H9 (cell line): ENCODE results near the gene TMPRSS15. TPM values are rescaled to one million over a fixed set of nuclear protein-coding genes. Genes with fewer than 3 reads are reported as not detected.

Experiments
- DNase-seq: peaks from one replicate; pipeline ENCODE4 v3.0.0-alpha.2; 2017
- H2AFZ ChIP-seq: one replicate; pipeline ENCODE4 v1.6.1; 2013; ENCODE audit warnings: mild to moderate bottlenecking, low read length, control low read depth, moderate library complexity
- H2AK5ac ChIP-seq: 2 replicates; pipeline ENCODE4 v1.6.1; 2013; ENCODE audit warnings: low read length, control low read depth, mixed read lengths; ENCODE audit not compliant: insufficient read length
- H2BK120ac ChIP-seq: one replicate; pipeline ENCODE4 v1.6.1; 2013; ENCODE audit warnings: low read depth, mild to moderate bottlenecking, low read length, control low read depth, inconsistent platforms; ENCODE audit not compliant: poor library complexity, severe bottlenecking
- H2BK12ac ChIP-seq: 2 replicates; pipeline ENCODE4 v1.6.1; 2013; ENCODE audit warnings: low read length, control low read depth, mixed read lengths, low read depth; ENCODE audit not compliant: insufficient read length
- H2BK15ac ChIP-seq: 2 replicates; pipeline ENCODE4 v1.6.1; 2013; ENCODE audit warnings: low read depth, low read length, control low read depth
- H2BK20ac ChIP-seq: one replicate; pipeline ENCODE4 v1.6.1; 2013; ENCODE audit warnings: low read depth, mild to moderate bottlenecking, low read length, control low read depth, inconsistent platforms; ENCODE audit not compliant: poor library complexity, severe bottlenecking
- H2BK5ac ChIP-seq: 2 replicates; pipeline ENCODE4 v1.6.1; 2013; ENCODE audit warnings: low read length, control low read depth, mixed read lengths; ENCODE audit not compliant: insufficient read length
- H3K14ac ChIP-seq: 2 replicates; pipeline ENCODE4 v1.6.1; 2013; ENCODE audit warnings: low read length, control low read depth; ENCODE audit not compliant: insufficient read depth
- H3K18ac ChIP-seq: 2 replicates; pipeline ENCODE4 v1.6.1; 2013; ENCODE audit warnings: low read depth, mild to moderate bottlenecking, mixed read lengths, low read length, control low read depth; ENCODE audit not compliant: insufficient read length
- H3K23ac ChIP-seq: 2 replicates; pipeline ENCODE4 v1.6.1; 2013; ENCODE audit warnings: low read length, control low read depth, mixed read lengths, low read depth; ENCODE audit not compliant: insufficient read length
- H3K23me2 ChIP-seq: 2 replicates; pipeline ENCODE4 v1.6.1; 2013; ENCODE audit warnings: low read depth, mild to moderate bottlenecking, mixed read lengths, low read length, control low read depth; ENCODE audit not compliant: insufficient read length, poor library complexity, severe bottlenecking
- H3K27ac ChIP-seq: 2 replicates; pipeline ENCODE4 v1.5.1; 2013; ENCODE audit warnings: low read length, control low read depth, mixed read lengths, low read depth; ENCODE audit not compliant: insufficient read length
- H3K27me3 ChIP-seq: 2 replicates; pipeline ENCODE4 v1.6.1; 2013; ENCODE audit warnings: low read length, control low read depth, inconsistent platforms; ENCODE audit not compliant: insufficient read depth
- H3K4ac ChIP-seq: 2 replicates; pipeline ENCODE4 v1.6.1; 2013; ENCODE audit warnings: low read depth, mild to moderate bottlenecking, control low read depth, inconsistent platforms, low read length, moderate library complexity
- H3K4me1 ChIP-seq: 2 replicates; pipeline ENCODE4 v1.6.1; 2013; ENCODE audit warnings: low read length, control low read depth, inconsistent platforms; ENCODE audit not compliant: insufficient read depth
- H3K4me2 ChIP-seq: 2 replicates; pipeline ENCODE4 v1.6.1; 2013; ENCODE audit warnings: low read length, control low read depth, mixed read lengths; ENCODE audit not compliant: insufficient read length, insufficient read depth
- H3K56ac ChIP-seq: 2 replicates; pipeline ENCODE4 v1.6.1; 2013; ENCODE audit warnings: low read depth, mild to moderate bottlenecking, mixed read lengths, low read length, control low read depth; ENCODE audit not compliant: insufficient read length
- H3K79me1 ChIP-seq: 2 replicates; pipeline ENCODE4 v1.6.1; 2013; ENCODE audit warnings: low read depth, mild to moderate bottlenecking, moderate library complexity, low read length, control low read depth, inconsistent platforms; ENCODE audit not compliant: insufficient read depth, poor library complexity, severe bottlenecking
- H3K79me2 ChIP-seq: 2 replicates; pipeline ENCODE4 v1.6.1; 2013; ENCODE audit warnings: low read length, control low read depth, inconsistent platforms; ENCODE audit not compliant: insufficient read depth
- H3K9ac ChIP-seq: 2 replicates; pipeline ENCODE4 v1.6.1; 2013; ENCODE audit warnings: low read length, control low read depth, mixed read lengths; ENCODE audit not compliant: insufficient read length; ENCODE audit errors: extremely low read depth
- H3K9me3 ChIP-seq: one replicate; pipeline ENCODE4 v1.6.1; 2013; ENCODE audit warnings: low read depth, low read length, inconsistent platforms; ENCODE audit not compliant: control insufficient read depth
- H3T11ph ChIP-seq: one replicate; pipeline ENCODE4 v1.6.1; 2013; ENCODE audit warnings: mild to moderate bottlenecking, low read length, control low read depth, inconsistent platforms
- H4K20me1 ChIP-seq: one replicate; pipeline ENCODE4 v1.6.1; 2013; ENCODE audit not compliant: control insufficient read depth, insufficient read length, insufficient read depth
- H4K5ac ChIP-seq: 2 replicates; pipeline ENCODE4 v1.6.1; 2013; ENCODE audit warnings: low read depth, mild to moderate bottlenecking, mixed read lengths, low read length, control low read depth; ENCODE audit not compliant: insufficient read length
- H4K8ac ChIP-seq: replicated peaks from 2 replicates; pipeline ENCODE4 v1.6.1; 2013; ENCODE audit warnings: low read length, control low read depth, mixed read lengths, low read depth; ENCODE audit not compliant: insufficient read length
- H4K91ac ChIP-seq: 2 replicates; pipeline ENCODE4 v1.6.1; 2013; ENCODE audit warnings: low read depth, mild to moderate bottlenecking, moderate library complexity, mixed read lengths, low read length, control low read depth; ENCODE audit not compliant: insufficient read length
- H3K27ac Mint-ChIP-seq, 3 experiments: 2 replicates in 2 of 3; 3 replicates in 1 of 3; pipeline ENCODE4 v1.8.0; 2020 to 2021; ENCODE audit warnings: mixed read lengths in 3 of 3, mild to moderate bottlenecking in 1 of 3, moderate library complexity in 1 of 3
- H3K27me3 Mint-ChIP-seq: 2 replicates; pipeline ENCODE4 v1.8.0; 2021; ENCODE audit warnings: low read depth, mild to moderate bottlenecking, moderate library complexity, mixed read lengths
- H3K36me3 Mint-ChIP-seq, 3 experiments: 2 replicates in 2 of 3; 3 replicates in 1 of 3; pipeline ENCODE4 v1.8.0; 2020 to 2021; ENCODE audit warnings: low read depth in 3 of 3, mixed read lengths in 3 of 3; ENCODE audit not compliant: insufficient read depth in 1 of 3
- H3K4me1 Mint-ChIP-seq, 2 experiments: 2 replicates each; pipeline ENCODE4 v1.8.0; 2020; ENCODE audit warnings: mixed read lengths in 2 of 2
- H3K4me3 Mint-ChIP-seq, 2 experiments: 2 replicates in 1 of 2; 3 replicates in 1 of 2; pipeline ENCODE4 v1.8.0; 2020 to 2021; ENCODE audit warnings: mild to moderate bottlenecking in 2 of 2, mixed read lengths in 2 of 2, moderate library complexity in 1 of 2
- H3K9me3 Mint-ChIP-seq, 2 experiments: 2 replicates in 1 of 2; 3 replicates in 1 of 2; pipeline ENCODE4 v1.8.0; 2020; ENCODE audit warnings: mild to moderate bottlenecking in 2 of 2, mixed read lengths in 2 of 2, moderate library complexity in 1 of 2
- WGBS: extraction: QIAGEN DNeasy Blood & Tissue Kit; methylation state at CpG from one replicate; pipeline ENCODE4 v1.1.7; 2013; ENCODE audit warnings: missing lambda C conversion rate, low lambda C conversion rate, mixed read lengths; ENCODE audit not compliant: insufficient read length; ENCODE audit errors: extremely low coverage; 5-methylcytosine and 5-hydroxymethylcytosine counted together
- total RNA-seq: library from RNA; stranded (reverse); gene quantifications from 2 replicates; pipeline ENCODE4 v1.2.1, GENCODE V29; 2021
- TF ChIP-seq, protein P1 (sequence below): fragments of 200-600 bp; sonication (generic); conservative IDR thresholded peaks from 3 replicates; pipeline ENCODE4 v1.8.0; 2021; ENCODE audit warnings: antibody characterized with exemption, mild to moderate bottlenecking

The TMPRSS15 gene
- total RNA-seq, 1 experiment from 2014 or later: not detected

- Histone ChIP-seq H3K18ac (no peak overlapping the region), H4K20me1 (no peaks in the 10 kb centered on the region), H4K91ac (no peak overlapping the region), H3K4me1 (no peaks in the 10 kb centered on the region), H3K79me2 (no peaks in the 10 kb centered on the region), H4K8ac (no peak overlapping the region), H3K56ac (no peak overlapping the region), H2BK12ac (no peak overlapping the region), H2BK20ac (no peak overlapping the region), H3K4ac (no peak overlapping the region), H2AFZ (no peak overlapping the region), H3K4me2 (no peak overlapping the region), H2AK5ac (no peak overlapping the region), H2BK5ac (no peak overlapping the region), H3K9ac (no peak overlapping the region), H3K27ac (no peak overlapping the region), H3K27me3 (no peaks in the 10 kb centered on the region), H4K5ac (no peak overlapping the region), H2BK120ac (no peak overlapping the region), H3K23me2 (no peaks in the 10 kb centered on the region), H3K9me3 (no peaks in the 10 kb centered on the region), H3K79me1 (no peaks in the 10 kb centered on the region), H3K14ac (no peak overlapping the region), H3T11ph (no peak overlapping the region), H2BK15ac (no peak overlapping the region), H3K23ac (no peak overlapping the region)
- Mint-ChIP-seq H3K36me3 (no peaks in the 10 kb centered on the region; a peak in 1 of 7 replicates), H3K9me3 (no peaks in the 10 kb centered on the region; a peak in 2 of 5 replicates), H3K27me3 (no peaks in the 10 kb centered on the region), H3K4me1 (no peaks in the 10 kb centered on the region), H3K4me3 (no peak overlapping the region), H3K27ac (no peak overlapping the region)
- TF ChIP-seq, protein P1, sequence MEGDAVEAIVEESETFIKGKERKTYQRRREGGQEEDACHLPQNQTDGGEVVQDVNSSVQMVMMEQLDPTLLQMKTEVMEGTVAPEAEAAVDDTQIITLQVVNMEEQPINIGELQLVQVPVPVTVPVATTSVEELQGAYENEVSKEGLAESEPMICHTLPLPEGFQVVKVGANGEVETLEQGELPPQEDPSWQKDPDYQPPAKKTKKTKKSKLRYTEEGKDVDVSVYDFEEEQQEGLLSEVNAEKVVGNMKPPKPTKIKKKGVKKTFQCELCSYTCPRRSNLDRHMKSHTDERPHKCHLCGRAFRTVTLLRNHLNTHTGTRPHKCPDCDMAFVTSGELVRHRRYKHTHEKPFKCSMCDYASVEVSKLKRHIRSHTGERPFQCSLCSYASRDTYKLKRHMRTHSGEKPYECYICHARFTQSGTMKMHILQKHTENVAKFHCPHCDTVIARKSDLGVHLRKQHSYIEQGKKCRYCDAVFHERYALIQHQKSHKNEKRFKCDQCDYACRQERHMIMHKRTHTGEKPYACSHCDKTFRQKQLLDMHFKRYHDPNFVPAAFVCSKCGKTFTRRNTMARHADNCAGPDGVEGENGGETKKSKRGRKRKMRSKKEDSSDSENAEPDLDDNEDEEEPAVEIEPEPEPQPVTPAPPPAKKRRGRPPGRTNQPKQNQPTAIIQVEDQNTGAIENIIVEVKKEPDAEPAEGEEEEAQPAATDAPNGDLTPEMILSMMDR: no peak
- no peak for DNase-seq
- WGBS: no CpG with 5 or more reads among the region's 5 CpGs
These were observed 129.2 kb downstream of the TMPRSS15 start for GRCh38 chr21:18274370-18274769.
